ENCODE measurements around the gene TMEM179.

Gene TMEM179

GRCh38 chr14:104555430-104556255 is 48.9 kb downstream of the TMEM179 start:
- no peak for DNase-seq (ENCODE audit: low read depth)

- DNase-seq (ENCODE audit: low read depth) = no peak
These were observed 49.8 kb downstream of the TMEM179 start for GRCh38 chr14:104554608-104555429.

- no peak for DNase-seq (ENCODE audit: low read depth)
These were observed 50.4 kb downstream of the TMEM179 start for GRCh38 chr14:104554088-104554607.

GRCh38 chr14:104553166-104554087 is 51.1 kb downstream of the TMEM179 start:
- no peak for DNase-seq (ENCODE audit: low read depth)

- no peak for DNase-seq (ENCODE audit: low read depth)
These were observed 51.8 kb downstream of the TMEM179 start for GRCh38 chr14:104552738-104553125.

- no peak for DNase-seq (ENCODE audit: low read depth)
These were observed 52.5 kb downstream of the TMEM179 start for GRCh38 chr14:104551851-104552737.

GRCh38 chr14:104550861-104551728 is 53.5 kb downstream of the TMEM179 start:
- no peak for DNase-seq (ENCODE audit: low read depth)

- no peak for DNase-seq (ENCODE audit: low read depth)
These were observed 54.2 kb downstream of the TMEM179 start for GRCh38 chr14:104550340-104550860.

- no peak for DNase-seq (ENCODE audit: low read depth)
These were observed 54.8 kb downstream of the TMEM179 start for GRCh38 chr14:104549536-104550339.

- no peak for DNase-seq (ENCODE audit: low read depth)
These were observed 55.6 kb downstream of the TMEM179 start for GRCh38 chr14:104548802-104549535.

GRCh38 chr14:104547998-104548700 is 56.4 kb downstream of the TMEM179 start:
- DNase-seq (ENCODE audit: low read depth) = no peak

GRCh38 chr14:104547310-104547997 is 57.1 kb downstream of the TMEM179 start:
- DNase-seq (ENCODE audit: low read depth) = no peak

GRCh38 chr14:104546591-104547309 is 57.8 kb downstream of the TMEM179 start:
- no peak for DNase-seq (ENCODE audit: low read depth)

- no peak for DNase-seq (ENCODE audit: low read depth)
These were observed 58.5 kb downstream of the TMEM179 start for GRCh38 chr14:104545942-104546501.

GRCh38 chr14:104545151-104545941 is 59.2 kb downstream of the TMEM179 start:
- no peak for DNase-seq (ENCODE audit: low read depth)

All from activated T-helper 9 cell treated with anti-CD3 and anti-CD28 coated beads, Interleukin-2, amount 50 U/mL, for 16 hours (primary cell).